Measurements from ENCODE around the gene OSCAR. TPM values are rescaled to one million over a fixed set of nuclear protein-coding genes. Genes with fewer than 3 reads are reported as not detected.
A peak's percentile ranks its signal among the peaks of the same experiment; 100 is the strongest.
"Not testable (repeated sequence)": the region's sequence is repeated elsewhere in the genome, so short reads cannot be mapped to it uniquely, and the experiment has no call there.

The OSCAR gene
- total and polyA plus RNA-seq, 2 of the 13 experiments (the other 11 are each of a cell fraction or from before 2014, with no cell fraction given) = 1.9 TPM; not detected in 1

GRCh38 chr19:54095859-54096616, 4.6 kb downstream of the OSCAR start (continued):
- TF ChIP-seq ZNF776 (CRISPR knock-in tag; IDR thresholded peaks at IDR 0.05) (peak; percentile 88; the same call in 1 of the 2 replicates), TCF12 (CRISPR knock-in tag; IDR thresholded peaks at IDR 0.05) (peak; percentile 54; the same call in 1 of the 2 replicates), ZFX (CRISPR knock-in tag; IDR thresholded peaks at IDR 0.05; ENCODE audit: low read depth) (peak; percentile 67), E2F1 (CRISPR knock-in tag; IDR thresholded peaks at IDR 0.05) (peak; percentile 47; the same call in 1 of the 2 replicates), TEAD2 (CRISPR knock-in tag; IDR thresholded peaks at IDR 0.05) (peak; percentile 88; the same call in 1 of the 2 replicates), ZNF619 (CRISPR knock-in tag; IDR thresholded peaks at IDR 0.05) (0 out of 2 replicates have a peak, but pooled peaks have one; percentile 40), ZBTB43 (CRISPR knock-in tag; conservative IDR thresholded peaks at IDR 0.05) (peak; percentile 94), ZNF766 (CRISPR knock-in tag; IDR thresholded peaks at IDR 0.05; ENCODE audit: borderline replicate concordance) (peak; percentile 75; the same call in 1 of the 2 replicates), ZZZ3 (CRISPR knock-in tag; IDR thresholded peaks at IDR 0.05; ENCODE audit: borderline replicate concordance) (0 out of 2 replicates have a peak, but pooled peaks have one; percentile 54), ZNF616 (CRISPR knock-in tag; IDR thresholded peaks at IDR 0.05; ENCODE audit: low read depth) (peak; percentile 71; the same call in 1 of the 2 replicates), ZXDC (CRISPR knock-in tag; IDR thresholded peaks at IDR 0.05) (peak; percentile 71; the same call in 1 of the 2 replicates), SALL1 (CRISPR knock-in tag; IDR thresholded peaks at IDR 0.05) (peak; percentile 71), ATF7-NPFF (CRISPR knock-in tag; IDR thresholded peaks at IDR 0.05; ENCODE audit: low read depth) (peak; percentile 95), ZBTB10 (CRISPR knock-in tag; IDR thresholded peaks at IDR 0.05; ENCODE audit: borderline replicate concordance) (0 out of 2 replicates have a peak, but pooled peaks have one; percentile 28), ZNF362 (CRISPR knock-in tag; IDR thresholded peaks at IDR 0.05; ENCODE audit: borderline replicate concordance) (peak; percentile 29; the same call in 1 of the 2 replicates), ZMYM3 (CRISPR knock-in tag; IDR thresholded peaks at IDR 0.05) (0 out of 2 replicates have a peak, but pooled peaks have one; percentile 2), KDM5B (CRISPR knock-in tag; IDR thresholded peaks at IDR 0.05; ENCODE audit: borderline replicate concordance) (peak; percentile 66), KLF15 (CRISPR knock-in tag; IDR thresholded peaks at IDR 0.05; ENCODE audit: borderline replicate concordance) (peak; percentile 92; the same call in 1 of the 2 replicates)
- not testable (repeated sequence) for TF ChIP-seq TCF12 (IDR thresholded peaks at IDR 0.05)
